Hematopoietic multipotent progenitor cell treated with erythropoietin and hydrocortisone succinate and interleukin-3 and kit ligand, for 17 days (in vitro differentiated cells): ENCODE data around the gene LCMT1.

Experiments
- DNase-seq: peaks from one replicate; pipeline ENCODE4 v3.0.0-alpha.2; 2015; ENCODE audit warnings: low spot score

Gene LCMT1

DNA sequence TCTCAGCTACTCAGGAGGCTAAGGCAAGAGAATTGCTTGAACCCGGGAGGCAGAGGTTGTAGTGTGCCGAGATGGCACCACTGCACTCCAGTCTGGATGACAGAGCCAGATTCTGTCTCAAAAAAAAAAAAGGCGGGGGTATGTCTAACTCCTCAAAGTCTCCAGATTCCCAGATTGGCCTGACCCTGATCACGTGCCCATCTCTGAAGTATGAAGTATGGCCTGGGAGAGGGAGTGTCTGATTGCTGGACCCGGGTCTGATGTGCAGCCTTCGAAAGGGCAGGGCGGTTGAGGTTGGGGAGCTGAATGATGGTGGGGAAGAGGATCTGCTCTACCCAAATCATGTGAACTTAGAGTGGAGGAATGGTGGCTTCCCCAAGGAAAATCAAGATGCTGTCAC, 87.9 kb downstream of the LCMT1 start:
- DNase-seq, result no peak

DNA sequence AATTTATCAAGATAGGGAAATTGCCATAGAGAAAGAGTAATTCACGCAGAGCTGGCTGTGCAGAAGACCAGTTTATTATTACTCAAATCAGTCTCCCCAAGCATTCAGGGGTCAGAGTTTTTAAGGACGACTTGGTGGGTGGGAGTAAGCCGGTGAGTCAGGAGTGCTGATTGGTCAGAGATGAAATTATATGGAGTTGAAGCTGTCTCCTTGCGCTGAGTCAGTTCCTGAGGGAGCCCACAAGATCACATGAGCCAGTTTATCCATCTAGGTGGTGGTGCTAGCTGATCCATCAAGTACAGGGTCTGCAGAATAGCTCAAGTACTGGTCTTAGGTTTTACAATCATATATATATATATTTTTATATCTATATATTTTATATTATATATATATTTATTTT, 99.2 kb downstream of the LCMT1 start:
- DNase-seq, result no peak

DNA sequence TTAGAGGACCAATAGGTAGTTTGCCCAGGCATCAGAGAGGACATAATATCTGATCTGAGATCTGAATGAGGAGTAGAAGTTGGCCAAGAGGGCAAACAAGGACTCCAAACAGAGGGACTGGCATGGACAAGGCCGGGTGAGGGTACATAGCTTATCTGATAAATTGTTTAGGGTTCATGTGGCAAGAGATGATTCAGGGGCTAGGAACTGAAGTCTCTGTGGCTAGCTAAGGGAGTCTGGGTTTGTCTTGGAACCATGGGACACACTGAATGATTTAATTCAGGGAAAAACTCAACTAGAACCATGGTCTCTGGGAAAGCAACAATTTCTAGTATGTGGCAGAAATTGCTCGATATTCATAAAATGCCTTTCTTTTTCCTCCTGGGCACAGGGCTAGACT, 101.1 kb downstream of the LCMT1 start:
- DNase-seq, result no peak

DNA sequence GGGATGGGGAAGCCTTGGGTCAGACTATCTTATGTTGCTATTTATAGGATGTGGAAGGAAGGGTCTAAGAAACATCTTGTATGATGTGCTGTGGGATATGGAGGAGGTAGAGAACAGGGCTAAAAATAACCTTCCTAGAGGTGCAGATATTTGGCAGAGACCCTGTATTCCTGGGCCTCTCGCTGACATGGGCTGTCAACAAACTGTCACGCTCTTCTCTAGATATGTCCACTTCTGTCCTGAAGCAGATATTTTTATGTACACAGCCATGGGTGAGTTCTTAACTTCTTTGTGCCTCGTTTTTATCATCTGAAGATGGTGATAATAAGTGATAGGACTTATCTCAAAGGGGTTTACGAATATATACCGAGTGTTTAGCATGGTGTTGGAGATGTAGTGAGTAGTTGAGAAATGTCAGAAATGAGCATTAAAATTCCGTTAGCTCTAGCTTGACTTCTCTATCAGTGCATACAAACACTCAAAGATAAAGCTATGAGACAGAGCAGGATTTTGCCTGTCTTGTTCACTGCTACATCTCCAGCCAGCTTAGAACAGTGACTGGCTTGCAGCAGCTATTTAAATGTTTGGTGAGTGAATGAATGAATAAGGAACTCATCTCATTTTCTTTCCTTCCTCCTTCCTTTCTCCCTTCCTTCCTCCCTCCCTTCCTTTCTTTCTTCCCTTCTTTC, 102.3 kb downstream of the LCMT1 start:
- DNase-seq, result no peak

DNA sequence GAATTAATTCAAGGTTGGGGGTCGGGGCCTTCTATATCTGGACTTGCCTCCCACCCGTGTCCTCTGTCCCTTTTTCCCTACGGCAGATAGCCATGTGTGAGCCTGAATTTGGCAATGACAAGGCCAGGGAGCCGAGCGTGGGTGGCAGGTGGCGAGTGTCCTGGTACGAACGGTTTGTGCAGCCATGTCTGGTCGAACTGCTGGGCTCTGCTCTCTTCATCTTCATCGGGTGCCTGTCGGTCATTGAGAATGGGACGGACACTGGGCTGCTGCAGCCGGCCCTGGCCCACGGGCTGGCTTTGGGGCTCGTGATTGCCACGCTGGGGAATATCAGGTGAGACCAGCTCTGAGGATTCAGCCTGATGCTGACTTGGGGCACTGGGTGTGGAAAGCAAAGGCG, 105.6 kb downstream of the LCMT1 start:
- DNase-seq, result no peak

DNA sequence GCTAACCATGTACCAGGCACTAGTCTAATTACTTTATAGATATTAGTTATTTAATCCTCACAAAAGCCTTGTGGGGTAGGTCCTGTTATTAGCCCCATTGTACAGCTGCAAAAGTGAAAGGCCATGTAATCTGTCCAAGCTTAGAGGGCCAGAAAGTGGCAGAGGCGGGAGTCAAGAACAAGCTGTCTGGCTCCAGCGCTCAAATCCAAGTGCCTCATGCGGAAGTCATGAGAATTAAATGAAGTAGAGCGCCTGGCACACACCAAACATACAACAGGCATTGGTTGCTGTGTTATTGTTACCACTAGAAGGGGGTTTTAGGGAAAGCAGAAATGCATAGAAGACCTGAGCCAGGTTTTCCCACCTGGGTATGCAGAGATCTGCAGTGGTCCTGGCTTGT, 106.4 kb downstream of the LCMT1 start:
- no peak for DNase-seq

DNA sequence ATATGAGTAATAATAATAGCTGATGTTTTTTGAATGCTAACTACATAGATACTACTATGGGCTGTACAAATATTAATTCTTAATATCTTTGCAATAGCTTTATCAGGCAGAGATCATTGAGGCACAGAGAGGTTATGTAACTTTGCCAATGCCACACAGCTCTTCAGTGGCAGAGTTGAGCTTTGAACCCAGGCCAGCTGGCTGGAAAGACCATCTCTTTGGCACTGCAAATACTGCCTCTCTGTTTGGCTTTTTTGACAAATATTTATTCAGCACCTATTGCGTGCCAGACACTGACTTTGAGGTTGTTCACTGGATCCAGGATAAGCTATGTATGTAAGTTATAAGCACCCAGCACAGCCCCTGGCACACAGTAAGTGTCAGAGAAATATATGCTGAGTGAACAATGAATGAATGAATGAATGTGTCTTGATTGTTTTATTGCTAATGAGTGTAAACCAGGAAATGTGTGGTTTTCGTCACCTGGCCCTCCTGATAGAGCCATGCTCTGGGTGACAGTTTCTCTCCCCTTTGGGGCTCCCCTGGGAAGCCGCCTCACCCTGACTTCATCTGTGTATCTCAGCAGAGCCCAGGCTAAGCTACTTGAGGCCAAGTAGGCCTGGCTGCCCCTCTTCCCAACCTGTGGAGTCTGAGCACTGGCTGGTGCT, 107.7 kb downstream of the LCMT1 start:
- DNase-seq, result no peak

DNA sequence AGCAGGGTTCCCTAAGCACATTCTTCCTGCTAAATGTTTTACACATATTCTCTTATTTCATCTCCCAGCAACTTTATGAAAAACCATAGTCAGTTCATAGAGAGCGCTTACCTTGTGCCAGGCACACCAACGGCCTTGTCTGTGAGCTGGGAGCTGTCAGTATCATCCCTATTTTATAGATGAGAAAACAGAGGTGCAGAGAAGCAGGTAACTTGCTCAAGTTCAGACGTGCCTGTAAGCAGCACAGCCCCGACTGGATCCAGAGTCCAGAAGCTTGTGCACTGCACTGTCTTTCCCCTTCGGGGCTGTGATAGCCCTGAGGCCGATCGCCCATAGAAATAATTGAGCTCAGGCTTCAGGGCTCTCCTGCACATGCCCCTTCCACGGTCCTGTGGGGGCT, 111.4 kb downstream of the LCMT1 start:
- no peak for DNase-seq

DNA sequence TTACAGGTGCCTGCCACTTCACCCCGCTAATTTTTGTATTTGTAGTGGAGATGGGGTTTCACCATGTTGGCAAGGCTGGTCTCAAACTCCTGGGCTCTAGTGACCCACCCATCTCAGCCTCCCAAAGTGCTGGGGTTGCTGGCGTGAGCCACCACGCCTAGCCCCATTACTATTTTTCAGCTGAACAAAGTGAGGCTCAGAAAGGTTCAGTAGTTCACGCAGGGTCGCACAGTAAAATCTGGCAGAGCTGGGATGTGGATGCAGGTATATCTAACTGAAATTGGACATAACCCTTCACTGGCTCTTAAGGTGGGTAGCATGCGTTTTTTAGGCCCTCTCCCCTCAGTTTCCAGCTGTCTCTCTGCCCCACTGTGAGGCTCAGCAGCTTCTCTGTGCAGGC, 112.4 kb downstream of the LCMT1 start:
- DNase-seq, result no peak

DNA sequence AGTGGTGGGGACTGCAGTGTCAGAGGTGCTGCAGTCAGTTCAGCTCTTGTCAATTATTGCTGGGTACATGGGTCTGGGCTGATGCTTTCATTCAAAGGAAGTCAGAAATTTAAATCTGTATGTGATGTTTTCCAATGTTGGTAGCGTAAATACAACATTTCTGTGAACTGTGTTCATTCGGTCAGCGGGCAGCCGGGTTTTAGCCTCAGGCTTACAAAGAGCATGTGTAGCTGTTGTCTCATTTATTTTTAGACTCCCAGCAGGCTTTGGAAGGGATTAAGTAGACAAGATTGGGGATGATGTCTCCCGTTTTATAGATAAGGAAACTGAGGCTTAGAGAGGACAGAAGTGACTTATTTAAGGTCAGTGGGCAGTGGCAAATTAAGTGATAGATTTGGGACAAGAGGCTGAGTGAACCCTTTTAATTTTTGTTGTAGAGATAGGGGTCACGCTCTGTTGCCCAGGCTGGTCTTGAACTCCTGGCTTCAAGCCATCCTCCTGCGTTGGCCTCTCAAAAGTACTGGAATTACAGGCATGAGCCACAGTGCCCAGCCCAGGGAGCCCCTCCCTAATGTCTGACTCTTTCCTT, 113.3 kb downstream of the LCMT1 start:
- DNase-seq, result no peak
